ENCODE data around the gene TMC6.
"Not testable (repeated sequence)": the region's sequence is repeated elsewhere in the genome, so short reads cannot be mapped to it uniquely, and the experiment has no call there.

- TF ChIP-seq POLR2AphosphoS5 (IDR thresholded peaks at IDR 0.05; ENCODE audit: low read depth, low read length); CTCF (IDR thresholded peaks at IDR 0.05); REST (IDR thresholded peaks at IDR 0.05; ENCODE audit: insufficient read depth in 1 of 2, low read depth in 2 of 2, low read length in 1 of 2): not testable (repeated sequence)
These were observed 12.8 kb downstream of the TMC6 start for GRCh38 chr17:78115803-78116202.
